H9 (cell line): ENCODE results near the gene AZGP1. TPM values are rescaled to one million over a fixed set of nuclear protein-coding genes. Genes with fewer than 3 reads are reported as not detected.
"Not testable (repeated sequence)": the region's sequence is repeated elsewhere in the genome, so short reads cannot be mapped to it uniquely, and the experiment has no call there.

Source experiments
- DNase-seq: peaks from one replicate; pipeline ENCODE4 v3.0.0-alpha.2; 2017
- H2AFZ ChIP-seq: one replicate; pipeline ENCODE4 v1.6.1; 2013; ENCODE audit warnings: mild to moderate bottlenecking, low read length, control low read depth, moderate library complexity
- H2AK5ac ChIP-seq: 2 replicates; pipeline ENCODE4 v1.6.1; 2013; ENCODE audit warnings: low read length, control low read depth, mixed read lengths; ENCODE audit not compliant: insufficient read length
- H2BK120ac ChIP-seq: one replicate; pipeline ENCODE4 v1.6.1; 2013; ENCODE audit warnings: low read depth, mild to moderate bottlenecking, low read length, control low read depth, inconsistent platforms; ENCODE audit not compliant: poor library complexity, severe bottlenecking
- H2BK12ac ChIP-seq: 2 replicates; pipeline ENCODE4 v1.6.1; 2013; ENCODE audit warnings: low read length, control low read depth, mixed read lengths, low read depth; ENCODE audit not compliant: insufficient read length
- H2BK15ac ChIP-seq: 2 replicates; pipeline ENCODE4 v1.6.1; 2013; ENCODE audit warnings: low read depth, low read length, control low read depth
- H2BK20ac ChIP-seq: one replicate; pipeline ENCODE4 v1.6.1; 2013; ENCODE audit warnings: low read depth, mild to moderate bottlenecking, low read length, control low read depth, inconsistent platforms; ENCODE audit not compliant: poor library complexity, severe bottlenecking
- H2BK5ac ChIP-seq: 2 replicates; pipeline ENCODE4 v1.6.1; 2013; ENCODE audit warnings: low read length, control low read depth, mixed read lengths; ENCODE audit not compliant: insufficient read length
- H3K14ac ChIP-seq: 2 replicates; pipeline ENCODE4 v1.6.1; 2013; ENCODE audit warnings: low read length, control low read depth; ENCODE audit not compliant: insufficient read depth
- H3K18ac ChIP-seq: 2 replicates; pipeline ENCODE4 v1.6.1; 2013; ENCODE audit warnings: low read depth, mild to moderate bottlenecking, mixed read lengths, low read length, control low read depth; ENCODE audit not compliant: insufficient read length
- H3K23ac ChIP-seq: 2 replicates; pipeline ENCODE4 v1.6.1; 2013; ENCODE audit warnings: low read length, control low read depth, mixed read lengths, low read depth; ENCODE audit not compliant: insufficient read length
- H3K23me2 ChIP-seq: 2 replicates; pipeline ENCODE4 v1.6.1; 2013; ENCODE audit warnings: low read depth, mild to moderate bottlenecking, mixed read lengths, low read length, control low read depth; ENCODE audit not compliant: insufficient read length, poor library complexity, severe bottlenecking
- H3K27ac ChIP-seq: 2 replicates; pipeline ENCODE4 v1.5.1; 2013; ENCODE audit warnings: low read length, control low read depth, mixed read lengths, low read depth; ENCODE audit not compliant: insufficient read length
- H3K27me3 ChIP-seq: 2 replicates; pipeline ENCODE4 v1.6.1; 2013; ENCODE audit warnings: low read length, control low read depth, inconsistent platforms; ENCODE audit not compliant: insufficient read depth
- H3K4ac ChIP-seq: 2 replicates; pipeline ENCODE4 v1.6.1; 2013; ENCODE audit warnings: low read depth, mild to moderate bottlenecking, control low read depth, inconsistent platforms, low read length, moderate library complexity
- H3K4me1 ChIP-seq: 2 replicates; pipeline ENCODE4 v1.6.1; 2013; ENCODE audit warnings: low read length, control low read depth, inconsistent platforms; ENCODE audit not compliant: insufficient read depth
- H3K4me2 ChIP-seq: 2 replicates; pipeline ENCODE4 v1.6.1; 2013; ENCODE audit warnings: low read length, control low read depth, mixed read lengths; ENCODE audit not compliant: insufficient read length, insufficient read depth
- H3K56ac ChIP-seq: 2 replicates; pipeline ENCODE4 v1.6.1; 2013; ENCODE audit warnings: low read depth, mild to moderate bottlenecking, mixed read lengths, low read length, control low read depth; ENCODE audit not compliant: insufficient read length
- H3K79me1 ChIP-seq: 2 replicates; pipeline ENCODE4 v1.6.1; 2013; ENCODE audit warnings: low read depth, mild to moderate bottlenecking, moderate library complexity, low read length, control low read depth, inconsistent platforms; ENCODE audit not compliant: insufficient read depth, poor library complexity, severe bottlenecking
- H3K79me2 ChIP-seq: 2 replicates; pipeline ENCODE4 v1.6.1; 2013; ENCODE audit warnings: low read length, control low read depth, inconsistent platforms; ENCODE audit not compliant: insufficient read depth
- H3K9ac ChIP-seq: 2 replicates; pipeline ENCODE4 v1.6.1; 2013; ENCODE audit warnings: low read length, control low read depth, mixed read lengths; ENCODE audit not compliant: insufficient read length; ENCODE audit errors: extremely low read depth
- H3K9me3 ChIP-seq: one replicate; pipeline ENCODE4 v1.6.1; 2013; ENCODE audit warnings: low read depth, low read length, inconsistent platforms; ENCODE audit not compliant: control insufficient read depth
- H3T11ph ChIP-seq: one replicate; pipeline ENCODE4 v1.6.1; 2013; ENCODE audit warnings: mild to moderate bottlenecking, low read length, control low read depth, inconsistent platforms
- H4K20me1 ChIP-seq: one replicate; pipeline ENCODE4 v1.6.1; 2013; ENCODE audit not compliant: control insufficient read depth, insufficient read length, insufficient read depth
- H4K5ac ChIP-seq: 2 replicates; pipeline ENCODE4 v1.6.1; 2013; ENCODE audit warnings: low read depth, mild to moderate bottlenecking, mixed read lengths, low read length, control low read depth; ENCODE audit not compliant: insufficient read length
- H4K8ac ChIP-seq: replicated peaks from 2 replicates; pipeline ENCODE4 v1.6.1; 2013; ENCODE audit warnings: low read length, control low read depth, mixed read lengths, low read depth; ENCODE audit not compliant: insufficient read length
- H4K91ac ChIP-seq: 2 replicates; pipeline ENCODE4 v1.6.1; 2013; ENCODE audit warnings: low read depth, mild to moderate bottlenecking, moderate library complexity, mixed read lengths, low read length, control low read depth; ENCODE audit not compliant: insufficient read length
- H3K27ac Mint-ChIP-seq, 3 experiments: 2 replicates in 2 of 3; 3 replicates in 1 of 3; pipeline ENCODE4 v1.8.0; 2020 to 2021; ENCODE audit warnings: mixed read lengths in 3 of 3, mild to moderate bottlenecking in 1 of 3, moderate library complexity in 1 of 3
- H3K27me3 Mint-ChIP-seq: 2 replicates; pipeline ENCODE4 v1.8.0; 2021; ENCODE audit warnings: low read depth, mild to moderate bottlenecking, moderate library complexity, mixed read lengths
- H3K36me3 Mint-ChIP-seq, 3 experiments: 2 replicates in 2 of 3; 3 replicates in 1 of 3; pipeline ENCODE4 v1.8.0; 2020 to 2021; ENCODE audit warnings: low read depth in 3 of 3, mixed read lengths in 3 of 3; ENCODE audit not compliant: insufficient read depth in 1 of 3
- H3K4me1 Mint-ChIP-seq, 2 experiments: 2 replicates each; pipeline ENCODE4 v1.8.0; 2020; ENCODE audit warnings: mixed read lengths in 2 of 2
- H3K4me3 Mint-ChIP-seq, 2 experiments: 2 replicates in 1 of 2; 3 replicates in 1 of 2; pipeline ENCODE4 v1.8.0; 2020 to 2021; ENCODE audit warnings: mild to moderate bottlenecking in 2 of 2, mixed read lengths in 2 of 2, moderate library complexity in 1 of 2
- H3K9me3 Mint-ChIP-seq, 2 experiments: 2 replicates in 1 of 2; 3 replicates in 1 of 2; pipeline ENCODE4 v1.8.0; 2020; ENCODE audit warnings: mild to moderate bottlenecking in 2 of 2, mixed read lengths in 2 of 2, moderate library complexity in 1 of 2
- CTCF ChIP-seq: fragments of 200-600 bp; sonication (generic); conservative IDR thresholded peaks from 3 replicates; pipeline ENCODE4 v1.8.0; 2021; ENCODE audit warnings: antibody characterized with exemption, mild to moderate bottlenecking
- WGBS: extraction: QIAGEN DNeasy Blood & Tissue Kit; methylation state at CpG from one replicate; pipeline ENCODE4 v1.1.7; 2013; ENCODE audit warnings: missing lambda C conversion rate, low lambda C conversion rate, mixed read lengths; ENCODE audit not compliant: insufficient read length; ENCODE audit errors: extremely low coverage; 5-methylcytosine and 5-hydroxymethylcytosine counted together
- total RNA-seq: library from RNA; stranded (reverse); gene quantifications from 2 replicates; pipeline ENCODE4 v1.2.1, GENCODE V29; 2021

The AZGP1 gene
- total RNA-seq, 1 experiment from 2014 or later: not detected

- not testable (repeated sequence) for H3K79me2 ChIP-seq, H3K27ac ChIP-seq, H3K27ac Mint-ChIP-seq, H3K18ac ChIP-seq, H3K56ac ChIP-seq, H3K4me1 ChIP-seq, H4K91ac ChIP-seq, H3K4me2 ChIP-seq, H2AK5ac ChIP-seq, H3K36me3 Mint-ChIP-seq, H4K5ac ChIP-seq, H2BK5ac ChIP-seq, H3K79me1 ChIP-seq, H3K14ac ChIP-seq, H3K23me2 ChIP-seq, H2AFZ ChIP-seq, H2BK20ac ChIP-seq, H3K9ac ChIP-seq, H3K27me3 ChIP-seq, H2BK15ac ChIP-seq, H3K23ac ChIP-seq, H3K9me3 ChIP-seq, H2BK12ac ChIP-seq, H3K9me3 Mint-ChIP-seq, H3K4ac ChIP-seq, H3T11ph ChIP-seq, H4K20me1 ChIP-seq, H2BK120ac ChIP-seq, H3K27me3 Mint-ChIP-seq, H4K8ac ChIP-seq
- peak; percentile 80 for TF ChIP-seq CTCF
- DNase-seq: peak; percentile 61
- H3K4me1 Mint-ChIP-seq: peaks cover 14 to 15% of the 10 kb centered on the region in 2 experiments
- WGBS: no CpG with 5 or more reads among the region's 10 CpGs
- H3K4me3 Mint-ChIP-seq: peak overlapping the region in 1 of 2 experiments; percentile 31; a peak in 2 of 5 replicates
These were observed 4.0 kb upstream of the AZGP1 start for GRCh38 chr7:99979814-99980225.
